ENCODE measurements around the gene PRMT2. TPM values are rescaled to one million over a fixed set of nuclear protein-coding genes. Genes with fewer than 3 reads are reported as not detected.

The PRMT2 gene
- total RNA-seq, 1 experiment from 2014 or later, result 86.4 TPM

- CTCF ChIA-PET, result no interaction called here
- Histone ChIP-seq H3K27ac (ENCODE audit: low read depth, low read length, poor library complexity, severe bottlenecking) (no peak overlapping the region), H3K4me1 (ENCODE audit: insufficient read depth, low read length, poor library complexity, severe bottlenecking) (no peaks in the 10 kb centered on the region), H3K27me3 (replicated peaks; ENCODE audit: insufficient read depth, low read depth, low read length, poor library complexity) (no peaks in the 10 kb centered on the region), H3K36me3 (ENCODE audit: insufficient read depth, low read length, poor library complexity, severe bottlenecking) (peaks cover 71% of the 10 kb centered on the region), H3K9me3 (ENCODE audit: low read depth, low read length, poor library complexity, severe bottlenecking) (no peaks in the 10 kb centered on the region), H3K4me3 (ENCODE audit: low read depth, low read length, poor library complexity, severe bottlenecking) (no peak overlapping the region)
- DNase-seq (ENCODE audit: low spot score), result no peak
- POLR2A ChIA-PET (ENCODE audit: low non-redundant PET), result no interaction called here
- TF ChIP-seq CTCF (conservative IDR thresholded peaks at IDR 0.05; ENCODE audit: low read depth, low read length) (no peak), EZH2 (IDR thresholded peaks at IDR 0.05; ENCODE audit: borderline replicate concordance, low read depth, low read length, poor library complexity, severe bottlenecking) (no peak)
- no TSS peak for BruUV-seq (replicated peaks)
- intact Hi-C loops (cut with micrococcal nuclease; ENCODE audit: unreplicated experiment), result no loop called here
Measured at GRCh38 chr21:46648539-46648938, 13.1 kb downstream of the PRMT2 start.

GRCh38 chr21:46649356-46649755, 13.9 kb downstream of the PRMT2 start:
- intact Hi-C loops (cut with micrococcal nuclease; ENCODE audit: unreplicated experiment), result no loop called here
- BruUV-seq (replicated peaks), result no TSS peak
- Histone ChIP-seq H3K4me1 (ENCODE audit: insufficient read depth, low read length, poor library complexity, severe bottlenecking) (no peaks in the 10 kb centered on the region), H3K4me3 (ENCODE audit: low read depth, low read length, poor library complexity, severe bottlenecking) (no peak overlapping the region), H3K27me3 (replicated peaks; ENCODE audit: insufficient read depth, low read depth, low read length, poor library complexity) (no peaks in the 10 kb centered on the region), H3K36me3 (ENCODE audit: insufficient read depth, low read length, poor library complexity, severe bottlenecking) (peaks cover 77% of the 10 kb centered on the region), H3K27ac (ENCODE audit: low read depth, low read length, poor library complexity, severe bottlenecking) (no peak overlapping the region), H3K9me3 (ENCODE audit: low read depth, low read length, poor library complexity, severe bottlenecking) (peaks cover 3% of the 10 kb centered on the region)
- DNase-seq (ENCODE audit: low spot score), result no peak
- ChIA-PET CTCF (no interaction called here), POLR2A (ENCODE audit: low non-redundant PET) (no interaction called here)
- TF ChIP-seq EZH2 (IDR thresholded peaks at IDR 0.05; ENCODE audit: borderline replicate concordance, low read depth, low read length, poor library complexity, severe bottlenecking) (no peak), CTCF (conservative IDR thresholded peaks at IDR 0.05; ENCODE audit: low read depth, low read length) (no peak)

GRCh38 chr21:46650476-46651098, 15.1 kb downstream of the PRMT2 start:
- no peak for TF ChIP-seq EZH2 (IDR thresholded peaks at IDR 0.05; ENCODE audit: borderline replicate concordance, low read depth, low read length, poor library complexity, severe bottlenecking)
- no peak for TF ChIP-seq CTCF (conservative IDR thresholded peaks at IDR 0.05; ENCODE audit: low read depth, low read length)
- peaks cover 15% of the 10 kb centered on the region for H3K9me3 ChIP-seq (ENCODE audit: low read depth, low read length, poor library complexity, severe bottlenecking)
- no peak overlapping the region for H3K4me3 ChIP-seq (ENCODE audit: low read depth, low read length, poor library complexity, severe bottlenecking)
- intact Hi-C loops (cut with micrococcal nuclease; ENCODE audit: unreplicated experiment), result no loop called here
- no peak for DNase-seq (ENCODE audit: low spot score)
- ChIA-PET CTCF (no interaction called here), POLR2A (ENCODE audit: low non-redundant PET) (no interaction called here)
- no peaks in the 10 kb centered on the region for H3K27me3 ChIP-seq (replicated peaks; ENCODE audit: insufficient read depth, low read depth, low read length, poor library complexity)
- BruUV-seq (replicated peaks), result no TSS peak
- H3K27ac ChIP-seq (ENCODE audit: low read depth, low read length, poor library complexity, severe bottlenecking), result no peak overlapping the region
- H3K36me3 ChIP-seq (ENCODE audit: insufficient read depth, low read length, poor library complexity, severe bottlenecking), result peaks cover 78% of the 10 kb centered on the region
- H3K4me1 ChIP-seq (ENCODE audit: insufficient read depth, low read length, poor library complexity, severe bottlenecking), result no peaks in the 10 kb centered on the region
